ENCODE data around the gene SNF8.

DNA sequence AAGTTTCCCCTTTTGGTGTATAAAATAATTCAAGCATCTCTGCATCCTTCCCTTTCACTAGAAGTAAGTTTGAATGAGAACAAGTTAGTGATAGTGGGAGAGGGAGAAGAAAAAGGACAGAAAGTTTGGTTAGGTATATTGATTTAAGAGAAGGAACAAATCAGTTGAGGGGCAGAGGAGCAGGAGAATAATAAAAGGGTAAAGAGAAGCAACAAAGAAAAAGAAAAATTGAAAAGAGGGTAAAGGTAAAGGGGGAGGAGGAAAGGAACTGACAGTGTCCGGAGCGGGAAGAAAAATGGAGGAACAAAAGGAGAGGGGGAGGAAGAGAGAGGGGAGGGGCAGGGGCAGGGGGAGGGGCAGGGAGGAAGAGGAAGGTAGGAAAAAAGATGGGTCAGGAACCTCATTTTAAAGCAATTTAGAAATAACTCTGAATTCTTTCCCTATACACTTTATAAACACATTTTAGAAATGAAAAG, 46.3 kb upstream of the SNF8 start:
- TF ChIP-seq TAF1 (IDR thresholded peaks at IDR 0.05; ENCODE audit: borderline replicate concordance, insufficient read depth, low read length), result no peak
- TF ChIP-seq REST (IDR thresholded peaks at IDR 0.05; ENCODE audit: insufficient read depth in 1 of 2, low read depth in 2 of 2, low read length in 2 of 2), result no peak
- TF ChIP-seq POLR2AphosphoS5 (IDR thresholded peaks at IDR 0.05; ENCODE audit: low read depth, low read length), result no peak
